DMS53 treated with DMSO at 0.1 percent for 48 hours (cell line): ENCODE measurements around the gene TMEM30B.
A peak's percentile ranks its signal among the peaks of the same experiment; 100 is the strongest.
"Not testable (repeated sequence)": the region's sequence is repeated elsewhere in the genome, so short reads cannot be mapped to it uniquely, and the experiment has no call there.

ENCODE experiments used
- DNase-seq: peaks from one replicate; lab custom pipeline; 2025; ENCODE audit not compliant: unreplicated experiment; lab: John Stamatoyannopoulos, UW

Gene TMEM30B, protein sequence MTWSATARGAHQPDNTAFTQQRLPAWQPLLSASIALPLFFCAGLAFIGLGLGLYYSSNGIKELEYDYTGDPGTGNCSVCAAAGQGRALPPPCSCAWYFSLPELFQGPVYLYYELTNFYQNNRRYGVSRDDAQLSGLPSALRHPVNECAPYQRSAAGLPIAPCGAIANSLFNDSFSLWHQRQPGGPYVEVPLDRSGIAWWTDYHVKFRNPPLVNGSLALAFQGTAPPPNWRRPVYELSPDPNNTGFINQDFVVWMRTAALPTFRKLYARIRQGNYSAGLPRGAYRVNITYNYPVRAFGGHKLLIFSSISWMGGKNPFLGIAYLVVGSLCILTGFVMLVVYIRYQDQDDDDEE

DNA sequence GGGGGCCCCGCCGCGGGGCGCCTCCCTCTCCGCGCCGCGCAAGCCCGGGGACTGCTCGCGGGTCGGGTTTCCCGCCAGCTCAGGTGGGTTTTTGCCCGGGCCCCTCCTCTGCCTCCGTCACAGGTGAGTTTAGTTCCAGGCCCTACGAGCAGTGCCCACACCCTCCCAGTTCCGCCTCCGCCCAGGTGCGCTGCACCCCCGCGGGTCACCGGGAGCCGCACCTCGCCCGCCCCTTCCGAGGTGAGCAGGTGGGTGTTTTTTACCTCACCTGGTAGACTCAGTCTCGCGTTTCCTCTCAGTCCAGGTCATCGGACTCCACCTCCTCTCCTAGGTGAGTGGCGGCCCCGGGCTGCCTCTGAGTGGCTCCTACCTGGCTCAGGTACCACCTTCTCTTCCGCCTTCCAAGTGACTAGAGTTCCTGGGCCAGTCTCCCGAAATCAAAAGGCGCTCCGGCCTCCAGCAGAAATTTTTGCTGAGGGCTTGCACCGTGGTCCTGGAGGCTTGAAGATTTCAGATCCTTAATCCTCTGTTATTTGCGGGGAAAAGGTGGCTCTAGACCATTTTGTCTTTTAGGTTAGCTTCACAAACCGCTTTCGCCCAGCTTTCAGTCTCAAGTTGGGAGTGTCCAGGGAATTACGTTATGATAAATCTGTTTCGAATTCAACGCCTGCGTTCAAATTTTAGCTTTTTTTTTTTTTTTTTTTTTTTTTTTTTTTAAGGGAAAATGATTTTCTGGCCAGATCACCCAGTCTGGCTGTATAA is at the start of gene TMEM30B:
Gene TMEM30B (minus strand): TSS at position 153 of the 762 bp plus-strand sequence. CDS start 191 bp downstream, outside the sequence.
- peak; percentile 90 for DNase-seq

DNA sequence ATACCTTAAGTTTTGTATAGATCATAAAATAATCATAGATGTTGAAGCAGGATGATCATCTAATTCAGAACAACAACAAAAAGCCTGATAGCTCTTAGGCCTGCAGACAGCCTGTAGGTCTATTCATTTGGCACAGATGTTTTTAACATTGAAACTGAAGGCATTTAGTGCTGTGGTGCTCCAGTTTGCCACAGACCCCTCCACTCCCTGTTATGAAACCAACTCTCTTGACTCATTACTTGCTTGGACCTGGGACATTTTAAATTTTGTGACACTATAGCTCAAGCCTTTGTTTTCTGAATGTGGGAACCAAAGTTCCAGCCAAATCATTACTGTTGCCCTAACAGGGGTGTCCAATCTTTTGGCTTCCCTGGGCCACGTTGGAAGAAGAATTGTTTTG is 49.4 kb upstream of the TMEM30B start:
- DNase-seq, result no peak

DNA sequence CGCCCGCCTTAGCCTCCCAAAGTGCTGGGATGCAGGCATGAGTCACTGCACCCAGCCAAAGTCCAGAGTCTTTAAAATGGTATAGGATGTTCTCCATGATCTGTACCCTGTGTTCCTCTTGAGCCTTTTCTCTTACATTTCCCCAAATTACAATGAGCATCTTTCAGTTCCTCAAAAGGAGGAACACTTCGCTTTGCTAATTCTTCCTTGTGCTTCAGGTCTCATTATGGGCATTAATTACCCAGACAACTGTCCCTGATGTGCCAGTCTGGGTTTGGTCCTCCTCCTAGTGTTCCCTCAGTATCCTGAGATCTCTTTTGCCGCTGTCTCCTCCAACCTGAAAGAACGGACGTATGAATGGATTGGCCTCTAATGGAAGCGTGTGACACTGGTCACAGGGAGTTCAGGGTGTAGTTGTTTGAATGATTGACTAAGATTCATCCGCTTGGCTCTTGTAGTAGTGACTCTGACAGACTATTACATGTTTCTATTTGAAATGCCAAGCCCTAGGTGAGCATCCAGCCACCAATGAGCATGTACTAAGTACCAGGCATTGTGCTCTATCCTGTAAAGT is 48.4 kb upstream of the TMEM30B start:
- no peak for DNase-seq

DNA sequence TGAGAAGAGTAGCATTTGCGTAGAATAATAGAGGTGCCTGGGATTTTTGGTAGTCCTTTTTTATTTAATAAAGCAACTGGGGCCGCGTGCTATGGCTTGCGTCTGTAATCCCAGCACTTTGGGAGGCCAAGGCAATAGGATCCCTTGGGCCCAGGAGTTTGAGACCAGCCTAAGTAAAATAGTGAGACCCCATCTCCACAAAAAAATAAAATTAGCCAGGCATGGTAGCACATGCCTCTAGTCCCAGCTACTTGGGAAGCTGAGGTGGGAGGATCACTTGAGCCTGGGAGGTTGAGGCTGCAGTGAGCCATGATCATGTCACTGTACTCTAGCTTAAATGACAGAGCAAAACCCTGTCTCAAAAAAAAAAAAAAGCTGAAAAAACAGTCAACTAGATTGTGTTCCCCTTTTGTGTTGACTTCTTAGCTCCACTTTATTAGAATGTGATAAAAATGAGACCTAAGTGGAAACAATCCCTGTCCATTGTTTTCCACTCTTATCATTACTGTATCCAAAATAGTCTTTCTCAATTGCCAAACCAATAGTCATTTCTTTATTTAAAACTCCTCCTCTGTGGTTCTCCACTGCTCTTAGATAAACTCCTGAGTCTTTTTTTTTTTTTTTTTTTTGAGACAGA is 47.6 kb upstream of the TMEM30B start:
- DNase-seq, result no peak

DNA sequence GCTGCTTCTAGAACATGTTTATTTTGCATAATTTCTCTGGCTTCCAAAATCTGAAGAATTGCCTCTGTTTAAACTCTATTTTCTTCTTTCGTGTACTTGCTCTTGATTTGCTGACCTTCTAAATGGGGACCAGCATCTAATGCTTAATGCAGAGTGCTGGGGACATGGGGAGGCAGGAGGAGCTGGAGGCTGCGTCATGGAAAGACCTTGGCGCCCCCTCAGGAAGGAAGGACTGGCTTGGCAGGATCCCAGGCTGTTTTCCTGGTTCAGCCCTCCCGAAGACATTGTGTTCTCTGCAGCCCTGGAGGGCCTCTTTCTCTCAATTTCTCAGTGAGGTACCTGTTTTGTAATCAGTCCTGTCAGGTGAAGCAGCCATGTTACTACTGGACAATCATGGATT is 45.7 kb upstream of the TMEM30B start:
- DNase-seq, result no peak

DNA sequence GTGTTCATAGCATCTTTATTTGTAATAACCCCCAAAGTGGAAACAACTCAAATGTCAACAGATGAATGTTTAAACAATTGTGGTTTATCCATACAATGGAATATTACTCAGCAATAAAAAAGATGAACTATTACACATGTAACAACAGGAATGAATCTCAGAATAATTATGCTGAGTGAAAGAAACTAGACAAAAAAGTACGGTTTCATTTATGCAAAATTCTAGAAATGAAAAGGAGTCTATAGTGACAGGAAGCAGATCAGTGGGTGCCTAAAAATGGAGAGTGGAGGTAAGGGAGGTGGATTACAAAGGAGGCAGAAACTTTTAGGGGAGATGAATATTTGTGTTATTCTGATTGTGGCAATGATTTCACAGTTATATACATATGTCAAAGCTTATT is 45.0 kb upstream of the TMEM30B start:
- DNase-seq, result no peak

DNA sequence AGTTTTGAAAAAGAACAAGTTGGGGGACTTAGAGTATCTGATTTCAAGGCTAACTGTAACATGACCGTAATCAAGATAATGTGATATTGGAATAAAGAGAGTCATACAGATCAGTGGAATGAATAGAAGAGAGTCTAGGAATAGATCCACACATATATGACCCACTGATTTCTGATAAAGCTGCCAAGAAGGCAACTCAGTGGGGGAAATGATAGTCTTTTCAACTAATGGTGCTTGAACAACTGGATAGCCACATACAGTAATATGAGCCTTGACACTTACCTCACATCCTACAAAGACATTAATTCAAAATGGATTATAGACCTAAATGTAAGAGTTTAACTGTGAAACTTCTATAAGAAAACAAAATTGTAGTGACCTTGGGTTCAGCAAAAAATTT is 44.0 kb upstream of the TMEM30B start:
- DNase-seq, result no peak

DNA sequence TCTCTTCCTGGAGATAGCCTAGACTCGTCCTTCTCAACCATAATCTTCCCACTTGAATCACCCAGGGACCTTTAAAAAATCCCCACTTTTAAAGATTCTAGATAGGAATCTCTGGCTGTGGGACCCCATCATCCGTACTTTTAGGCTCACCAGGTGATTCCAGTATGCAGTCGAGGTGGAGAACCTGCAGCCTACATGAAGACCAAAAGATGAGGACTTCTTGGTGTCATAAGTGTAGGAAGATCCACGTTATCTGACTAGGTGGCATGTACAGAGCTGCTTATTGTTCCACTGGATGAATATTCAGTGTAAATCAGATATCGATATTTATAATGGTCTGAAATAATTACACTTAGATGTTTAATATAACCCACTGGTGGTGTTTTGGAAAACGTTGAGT is 42.8 kb upstream of the TMEM30B start:
- no peak for DNase-seq

DNA sequence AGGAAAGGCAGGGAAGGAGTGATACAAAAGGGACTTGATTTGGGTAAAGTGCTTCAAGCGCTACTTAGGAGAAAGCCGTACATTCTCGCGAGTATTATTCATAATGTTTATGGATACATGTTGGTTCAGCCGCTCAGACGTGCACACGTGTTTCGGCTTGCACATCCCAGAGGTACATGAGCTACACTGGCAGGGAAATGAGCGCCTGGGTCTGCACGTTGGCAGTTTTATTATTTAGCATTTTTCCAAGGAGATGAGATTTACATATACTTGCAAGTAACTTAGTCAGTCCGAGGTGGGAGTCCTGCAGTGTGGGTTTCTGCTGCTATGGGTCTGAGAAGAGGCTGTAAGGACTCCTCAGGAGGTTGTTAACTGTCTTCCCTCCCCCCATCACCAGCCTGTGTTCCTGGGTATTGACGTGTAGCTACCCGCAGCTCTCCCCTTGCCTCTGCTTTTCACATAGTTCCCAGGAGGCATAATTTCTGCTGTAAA is 41.7 kb upstream of the TMEM30B start:
- peak; percentile 31 for DNase-seq

DNA sequence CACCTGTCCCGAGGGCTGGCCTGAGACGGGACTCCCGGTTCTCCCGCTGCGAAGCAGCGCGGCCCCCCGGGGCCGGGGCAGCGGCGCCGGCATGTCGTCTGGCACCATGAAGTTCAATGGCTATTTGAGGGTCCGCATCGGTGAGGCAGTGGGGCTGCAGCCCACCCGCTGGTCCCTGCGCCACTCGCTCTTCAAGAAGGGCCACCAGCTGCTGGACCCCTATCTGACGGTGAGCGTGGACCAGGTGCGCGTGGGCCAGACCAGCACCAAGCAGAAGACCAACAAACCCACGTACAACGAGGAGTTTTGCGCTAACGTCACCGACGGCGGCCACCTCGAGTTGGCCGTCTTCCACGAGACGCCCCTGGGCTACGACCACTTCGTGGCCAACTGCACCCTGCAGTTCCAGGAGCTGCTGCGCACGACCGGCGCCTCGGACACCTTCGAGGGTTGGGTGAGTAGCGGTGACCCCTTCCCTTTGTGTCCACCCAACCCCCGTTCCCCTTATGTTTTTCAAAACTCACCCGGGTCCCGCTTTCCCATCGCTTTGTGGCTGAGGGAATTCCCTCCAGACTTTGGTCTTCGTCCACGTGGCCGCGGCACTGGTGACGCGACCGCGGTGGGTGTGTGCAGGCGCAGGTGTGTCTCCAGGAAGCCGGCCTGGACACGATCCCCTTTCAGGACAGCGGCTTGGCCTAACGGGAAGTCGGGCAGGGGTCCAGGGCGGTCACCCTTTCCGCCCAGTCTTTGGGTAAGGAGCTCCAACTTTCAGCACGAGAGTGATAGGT is 41.1 kb upstream of the TMEM30B start:
- peak; percentile 31 for DNase-seq

DNA sequence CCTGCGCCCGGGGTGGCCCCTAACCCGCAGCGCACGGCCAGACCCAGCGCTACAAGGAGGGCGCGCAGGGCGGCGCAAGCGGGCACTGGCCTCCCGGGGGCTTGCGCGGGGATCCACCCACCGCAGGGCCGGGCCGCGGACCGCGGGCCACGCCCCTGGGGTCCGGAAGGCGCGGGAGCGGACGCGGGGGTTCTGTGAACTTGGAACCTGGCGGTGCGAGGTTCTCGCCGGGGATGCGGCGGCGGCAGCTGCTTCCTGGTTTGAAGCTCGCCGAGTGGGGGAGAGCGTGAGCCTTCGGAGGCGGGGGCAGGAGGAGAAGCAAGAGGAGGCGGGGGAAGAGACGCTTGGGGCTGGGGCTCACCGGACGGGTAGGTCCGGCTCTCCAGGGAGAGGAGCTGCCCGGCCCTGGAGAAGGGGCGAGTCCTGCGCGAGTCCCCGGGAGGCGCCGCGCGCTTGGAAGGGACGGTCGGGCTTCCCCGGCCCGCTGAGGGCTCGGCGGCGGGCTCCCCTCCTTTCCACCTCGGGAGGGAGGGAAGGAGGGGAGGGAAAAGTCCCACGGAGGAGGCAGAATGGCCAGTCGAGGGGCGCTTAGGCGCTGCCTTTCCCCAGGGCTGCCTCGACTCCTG is 40.4 kb upstream of the TMEM30B start, which contains the start of gene PRKCH:
Gene PRKCH (plus strand): TSS at position 195 of the 626 bp plus-strand sequence. CDS start 523 bp downstream, outside the sequence.
- peak; percentile 41 for DNase-seq

DNA sequence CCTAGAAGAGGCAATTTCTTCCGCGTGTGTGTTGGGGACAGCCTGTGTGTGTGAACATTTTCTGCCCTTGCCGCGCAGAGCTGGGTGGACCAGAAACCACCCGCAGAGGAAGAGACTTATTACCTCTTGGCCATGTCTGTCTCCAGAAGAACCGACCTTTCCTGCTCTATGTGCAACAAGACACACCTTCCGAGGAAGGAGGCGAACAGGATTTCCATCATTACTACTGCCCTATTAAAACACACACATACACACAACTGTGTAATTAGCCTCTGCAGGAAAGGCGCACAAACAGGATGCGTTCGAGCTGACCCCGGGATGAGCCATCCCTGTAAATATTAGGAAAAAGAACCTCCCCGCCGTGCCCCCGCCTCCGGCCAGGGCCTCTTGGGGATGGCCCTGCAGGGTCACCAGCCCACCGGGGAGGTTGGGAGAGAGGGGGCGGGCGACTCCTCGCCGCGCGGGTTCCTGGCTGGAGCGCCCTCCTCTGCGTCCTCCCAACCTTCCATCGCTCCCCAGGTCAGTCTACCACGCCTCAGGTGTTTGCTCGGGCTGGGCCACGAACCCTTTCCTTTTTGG is 39.8 kb upstream of the TMEM30B start:
- peak; percentile 15 for DNase-seq

DNA sequence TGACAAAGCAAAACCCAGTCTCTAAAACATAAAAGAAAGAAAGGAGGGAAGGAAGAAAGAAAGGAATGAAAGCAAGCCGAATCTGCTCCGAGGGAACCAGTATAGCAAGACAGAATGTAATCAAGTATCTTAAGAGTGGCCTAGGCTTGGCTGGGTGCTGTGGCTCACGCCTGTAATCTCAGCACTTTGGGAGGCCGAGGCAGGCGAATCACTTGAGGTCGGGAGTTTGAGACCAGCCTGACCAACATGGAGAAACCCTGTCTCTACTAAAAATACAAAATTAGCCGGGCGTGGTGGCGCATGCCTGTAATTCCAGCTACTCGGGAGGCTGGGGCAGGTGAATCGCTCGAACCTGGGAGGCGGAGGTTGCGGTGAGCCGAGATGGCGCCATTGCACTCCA is 39.0 kb upstream of the TMEM30B start:
- not testable (repeated sequence) for DNase-seq

DNA sequence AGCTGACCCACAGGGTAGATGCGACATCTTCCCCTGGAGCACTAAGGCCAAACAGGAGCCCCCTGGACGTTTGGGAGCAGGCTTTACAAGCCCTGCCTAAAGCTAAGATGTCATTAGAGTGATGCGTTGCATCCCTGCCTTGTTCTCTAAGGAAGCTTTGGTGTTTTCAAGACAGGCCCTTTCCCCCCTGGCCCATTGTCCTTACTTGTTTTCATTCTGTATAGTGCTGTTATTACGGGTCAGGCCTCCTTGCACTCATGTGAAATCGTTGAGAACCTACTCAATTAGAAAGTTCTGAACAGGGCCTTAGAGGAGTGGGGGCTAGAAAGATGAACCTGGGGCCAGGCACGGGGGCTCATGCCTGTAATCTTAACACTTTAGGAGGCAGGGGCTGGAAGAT is 38.6 kb upstream of the TMEM30B start:
- no peak for DNase-seq

DNA sequence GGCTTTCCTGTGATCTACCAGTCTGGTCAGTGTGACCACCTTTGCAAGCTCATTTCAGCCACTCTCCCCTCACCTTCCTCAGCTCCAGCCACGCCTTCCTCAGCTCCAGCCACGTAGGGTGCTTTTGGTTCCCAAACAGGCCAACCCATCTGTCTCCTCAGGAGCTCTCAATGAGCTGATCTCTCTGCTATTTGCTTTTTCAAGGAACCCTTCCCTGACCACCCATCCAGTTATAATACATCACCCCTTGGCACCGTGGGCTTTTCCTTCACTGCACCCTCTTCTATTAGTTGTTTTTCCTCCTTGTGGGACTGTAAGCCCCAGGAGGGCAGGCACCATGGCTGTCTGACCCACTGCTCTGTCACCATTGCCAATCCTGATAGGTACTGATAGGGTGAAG is 37.9 kb upstream of the TMEM30B start:
- no peak for DNase-seq

DNA sequence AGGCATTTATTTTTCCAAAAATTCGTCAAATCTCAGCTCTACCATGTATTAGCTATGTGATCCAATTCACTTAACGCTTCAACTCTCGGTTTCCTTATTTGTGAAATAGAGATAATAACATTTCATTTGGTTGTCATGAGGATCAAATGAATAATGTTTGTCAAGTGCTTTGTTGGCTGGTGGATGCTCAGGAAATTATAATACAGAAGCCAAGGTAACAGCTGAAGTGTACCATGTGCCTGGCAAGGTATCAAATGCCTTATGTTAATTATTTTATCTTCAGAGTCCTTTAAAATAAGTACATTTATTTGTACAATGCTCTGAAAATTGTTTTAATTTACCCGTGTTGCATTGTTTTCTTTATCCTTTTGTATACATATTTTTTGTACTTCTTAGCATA is 34.2 kb upstream of the TMEM30B start:
- no peak for DNase-seq

DNA sequence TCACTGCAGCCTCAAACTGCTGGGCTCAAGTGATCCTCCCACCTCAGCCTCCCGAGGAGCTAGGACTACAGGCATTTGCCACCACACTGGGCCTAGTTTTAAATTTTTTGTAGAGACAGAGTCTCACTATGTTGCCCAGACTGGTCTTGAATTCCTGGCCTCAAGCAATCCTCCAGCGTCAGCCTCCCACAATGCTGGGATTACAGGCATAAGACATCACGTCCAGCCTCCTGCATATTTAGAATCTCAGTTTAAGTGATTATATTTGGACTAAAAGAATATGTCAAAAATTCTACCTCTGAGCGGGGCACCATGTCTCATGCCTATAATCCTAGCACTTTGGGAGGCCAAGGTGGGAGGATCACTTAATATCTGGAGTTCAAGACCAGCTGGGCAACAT is 27.6 kb upstream of the TMEM30B start:
- DNase-seq, result not testable (repeated sequence)

DNA sequence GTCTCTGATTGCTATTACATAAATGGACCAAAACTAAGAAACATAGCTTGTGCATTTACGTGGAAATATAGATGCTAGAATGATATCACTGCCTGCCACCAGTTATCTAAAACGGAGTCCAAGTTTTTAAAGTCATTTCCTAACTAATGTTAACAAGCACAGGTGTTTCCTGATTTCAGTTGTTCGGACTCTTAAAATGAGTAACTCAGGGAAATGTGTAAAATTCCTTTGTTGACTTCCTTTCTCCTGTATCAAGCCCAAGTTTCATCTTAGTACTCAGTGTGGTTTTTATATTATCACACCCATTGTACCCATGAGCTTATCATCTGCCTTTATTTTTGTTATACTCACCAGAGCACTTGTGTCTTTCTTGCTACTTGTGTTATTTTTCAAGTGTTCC is 27.1 kb upstream of the TMEM30B start:
- no peak for DNase-seq

DNA sequence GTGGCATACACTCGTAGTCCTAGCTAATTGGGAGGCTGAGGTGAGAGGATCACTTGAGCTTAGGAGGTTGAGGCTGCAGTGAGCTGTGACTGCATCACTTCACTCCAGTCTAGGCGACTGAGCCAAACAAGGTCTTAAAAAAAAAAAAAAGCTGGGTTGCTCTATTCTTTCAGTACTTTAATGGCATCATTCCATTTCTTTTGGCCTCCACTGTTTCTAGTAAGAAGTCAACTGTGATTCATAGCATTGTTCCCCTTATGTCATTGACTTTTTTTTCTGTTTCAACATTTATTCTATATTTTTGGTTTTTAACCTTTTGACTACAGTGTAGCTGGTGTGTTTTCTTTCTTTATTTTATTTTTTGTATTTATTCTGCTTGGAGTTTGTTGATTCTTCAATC is 23.6 kb upstream of the TMEM30B start:
- no peak for DNase-seq

DNA sequence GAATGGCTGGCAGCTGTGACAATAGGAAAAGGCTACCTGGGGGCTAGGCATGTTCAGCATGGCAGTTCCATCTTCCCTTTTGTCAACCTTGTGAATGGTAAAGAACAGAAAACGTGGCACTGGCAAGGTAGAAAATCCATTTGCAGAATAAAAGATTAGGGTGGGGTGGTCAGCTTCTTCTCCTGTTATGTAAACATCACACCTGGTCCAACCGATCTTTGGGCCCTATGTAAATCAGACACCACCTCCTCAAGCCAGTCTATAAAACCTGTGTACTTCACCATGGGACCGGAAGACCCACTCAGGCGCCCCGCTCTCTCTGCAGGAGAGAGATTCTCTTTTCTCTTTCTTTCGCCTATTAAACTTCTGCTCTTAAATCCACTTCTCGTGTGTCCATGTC is 19.6 kb upstream of the TMEM30B start:
- DNase-seq, result no peak
